ENCODE measurements around the gene GALNT5.

GALNT5 gene

GRCh38 chr2:157304811-157305722 is 47.6 kb downstream of the GALNT5 start:
- H3K4me3 ChIP-seq: no peak overlapping the region
- intact Hi-C loops (cut with DNase I; ENCODE audit: low total_unique reads): no loop called here

GRCh38 chr2:157305723-157306110 is 48.2 kb downstream of the GALNT5 start:
- no peak for DNase-seq
- H3K27ac ChIP-seq: no peak overlapping the region
- intact Hi-C loops (cut with DNase I; ENCODE audit: low total_unique reads): no loop called here

More at GRCh38 chr2:157304811-157305722, 47.6 kb downstream of the GALNT5 start:
- H3K9me3 ChIP-seq: no peaks in the 10 kb centered on the region
- H3K36me3 ChIP-seq: no peaks in the 10 kb centered on the region
- H3K27me3 ChIP-seq: peaks cover 0 to 2% of the 10 kb centered on the region in 2 donors
- TF ChIP-seq CTCF (IDR thresholded peaks at IDR 0.05): no peak
- no peak for DNase-seq
- H3K27ac ChIP-seq: no peak overlapping the region
- no peaks in the 10 kb centered on the region for H3K4me1 ChIP-seq

GRCh38 chr2:157307021-157307420 is 49.5 kb downstream of the GALNT5 start:
- Histone ChIP-seq H3K4me3 (no peak overlapping the region), H3K36me3 (no peaks in the 10 kb centered on the region), H3K9me3 (no peaks in the 10 kb centered on the region), H3K27me3 (peaks cover 0 to 2% of the 10 kb centered on the region in 2 donors), H3K27ac (no peak overlapping the region), H3K4me1 (no peaks in the 10 kb centered on the region)
- no peak for DNase-seq
- intact Hi-C loops (cut with DNase I; ENCODE audit: low total_unique reads): no loop called here
- TF ChIP-seq CTCF (IDR thresholded peaks at IDR 0.05): no peak

More at GRCh38 chr2:157305723-157306110, 48.2 kb downstream of the GALNT5 start:
- Histone ChIP-seq H3K4me1 (no peaks in the 10 kb centered on the region), H3K9me3 (no peaks in the 10 kb centered on the region), H3K36me3 (no peaks in the 10 kb centered on the region), H3K4me3 (no peak overlapping the region), H3K27me3 (peaks cover 0 to 2% of the 10 kb centered on the region in 2 donors)
- TF ChIP-seq CTCF (IDR thresholded peaks at IDR 0.05): no peak

- no peak overlapping the region for H3K27ac ChIP-seq
- TF ChIP-seq CTCF (IDR thresholded peaks at IDR 0.05): no peak
- no peaks in the 10 kb centered on the region for H3K4me1 ChIP-seq
- no peaks in the 10 kb centered on the region for H3K9me3 ChIP-seq
- no peak for DNase-seq
- no peaks in the 10 kb centered on the region for H3K36me3 ChIP-seq
- H3K27me3 ChIP-seq: no peaks in the 10 kb centered on the region
- H3K4me3 ChIP-seq: no peak overlapping the region
- intact Hi-C loops (cut with DNase I; ENCODE audit: low total_unique reads): no loop called here
Observed at GRCh38 chr2:157309878-157310277, 52.4 kb downstream of the GALNT5 start.

GRCh38 chr2:157311706-157312105 is 54.2 kb downstream of the GALNT5 start:
- no peak for TF ChIP-seq CTCF (IDR thresholded peaks at IDR 0.05)
- Histone ChIP-seq H3K27ac (no peak overlapping the region), H3K9me3 (no peaks in the 10 kb centered on the region), H3K4me1 (no peaks in the 10 kb centered on the region), H3K27me3 (no peaks in the 10 kb centered on the region), H3K4me3 (no peak overlapping the region), H3K36me3 (no peaks in the 10 kb centered on the region)
- no peak for DNase-seq
- intact Hi-C loops (cut with DNase I; ENCODE audit: low total_unique reads): no loop called here

All from tibial artery (tissue), 4 donors.